Measurements from ENCODE around the gene CALCB.

GRCh38 chr11:15053191-15053685 is 20.2 kb upstream of the CALCB start:
- TF ChIP-seq CTCF (conservative IDR thresholded peaks at IDR 0.05; ENCODE audit: low read depth, low read length) (no peak), EZH2 (IDR thresholded peaks at IDR 0.05; ENCODE audit: borderline replicate concordance, low read depth, low read length, poor library complexity, severe bottlenecking) (no peak)
